Activated naive CD8-positive, alpha-beta T cell treated with anti-CD3 and anti-CD28 coated beads, Interleukin-2, amount 50 U/mL, for 16 hours (primary cell): ENCODE data around the gene SART3.
"Not testable (repeated sequence)": the region's sequence is repeated elsewhere in the genome, so short reads cannot be mapped to it uniquely, and the experiment has no call there.

Experiments
- DNase-seq: peaks from one replicate; pipeline ENCODE4 v3.0.0-alpha.2; 2020; ENCODE audit warnings: low read depth, low spot score

SART3 gene

GRCh38 chr12:108485371-108485770, 75.6 kb downstream of the SART3 start:
- not testable (repeated sequence) for DNase-seq

- DNase-seq, result no peak
Observed at GRCh38 chr12:108484845-108485244, 76.1 kb downstream of the SART3 start.

DNA sequence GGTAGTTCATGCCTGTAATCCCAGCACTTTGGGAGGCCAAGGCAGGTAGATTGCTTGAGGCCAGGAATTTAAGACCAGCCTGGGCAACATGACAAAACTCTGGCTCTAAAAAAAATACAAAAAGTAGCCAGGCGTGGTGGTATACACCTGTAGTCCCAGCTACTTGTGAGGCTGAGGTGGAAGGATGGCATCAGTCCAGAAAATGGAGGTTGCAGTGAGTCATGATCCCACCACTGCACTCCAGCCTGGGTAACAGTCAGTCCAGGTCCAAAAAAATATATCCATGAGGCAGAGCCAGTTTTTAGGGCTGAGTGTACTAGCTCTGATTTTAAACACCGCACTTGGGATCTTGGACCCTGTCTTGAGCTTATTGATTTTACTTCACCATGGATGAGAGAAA, 76.5 kb downstream of the SART3 start:
- no peak for DNase-seq

- no peak for DNase-seq
Observed at GRCh38 chr12:108483213-108484059, 77.5 kb downstream of the SART3 start.

DNA sequence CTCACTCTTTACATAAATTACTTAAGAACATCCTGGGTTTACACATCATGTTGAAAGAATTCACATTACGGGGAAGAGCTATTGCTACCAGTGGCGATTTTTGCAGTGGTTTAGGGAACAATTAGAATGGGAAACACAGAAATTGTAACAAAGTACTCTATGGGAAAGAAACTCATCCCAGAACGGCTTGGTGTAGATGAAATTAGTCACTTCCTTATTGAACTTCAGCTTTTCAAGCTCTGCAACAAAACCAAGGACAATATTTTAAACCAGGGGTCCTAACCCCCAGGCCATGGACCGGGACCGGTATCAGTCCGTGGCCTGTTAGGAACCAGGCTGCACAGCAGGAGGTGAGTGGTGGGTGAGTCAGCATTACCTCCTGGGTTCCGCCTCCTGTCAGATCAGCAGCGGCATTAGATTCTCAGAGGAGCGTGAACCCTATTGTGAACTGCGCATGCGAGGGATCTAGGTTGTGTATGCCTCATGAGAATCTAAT, 78.2 kb downstream of the SART3 start:
- DNase-seq, result no peak

GRCh38 chr12:108479364-108480070, 81.5 kb downstream of the SART3 start:
- no peak for DNase-seq

DNA sequence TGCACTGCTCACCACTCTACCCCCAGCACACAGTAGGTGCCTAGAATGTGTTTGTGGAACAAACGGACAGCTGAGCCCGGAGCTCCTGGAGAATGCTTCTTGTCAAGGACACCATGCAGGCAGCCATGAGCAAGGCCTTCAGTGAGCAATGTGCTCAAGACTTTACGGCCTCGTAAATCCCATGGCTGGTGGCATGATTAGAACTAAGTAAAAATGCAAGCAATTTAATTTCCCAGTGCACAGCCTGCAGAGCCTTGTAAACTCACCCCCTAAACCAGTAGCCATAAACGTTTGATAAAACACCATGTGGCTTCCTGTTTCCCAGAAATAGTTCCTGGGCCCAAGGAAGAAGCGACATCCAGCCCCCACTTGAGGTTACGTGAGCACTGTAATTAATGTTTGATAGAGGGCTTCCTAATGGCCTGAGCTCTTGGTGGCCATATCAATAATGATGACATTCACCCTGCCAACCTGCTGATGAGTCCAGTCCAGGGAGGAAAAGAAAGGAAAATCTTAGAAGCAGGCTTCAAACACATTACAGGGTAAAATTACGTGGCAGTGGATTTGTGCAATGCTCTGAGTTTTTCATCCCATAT, 82.3 kb downstream of the SART3 start:
- DNase-seq, result no peak

GRCh38 chr12:108477881-108478259, 83.1 kb downstream of the SART3 start:
- DNase-seq, result no peak

DNA sequence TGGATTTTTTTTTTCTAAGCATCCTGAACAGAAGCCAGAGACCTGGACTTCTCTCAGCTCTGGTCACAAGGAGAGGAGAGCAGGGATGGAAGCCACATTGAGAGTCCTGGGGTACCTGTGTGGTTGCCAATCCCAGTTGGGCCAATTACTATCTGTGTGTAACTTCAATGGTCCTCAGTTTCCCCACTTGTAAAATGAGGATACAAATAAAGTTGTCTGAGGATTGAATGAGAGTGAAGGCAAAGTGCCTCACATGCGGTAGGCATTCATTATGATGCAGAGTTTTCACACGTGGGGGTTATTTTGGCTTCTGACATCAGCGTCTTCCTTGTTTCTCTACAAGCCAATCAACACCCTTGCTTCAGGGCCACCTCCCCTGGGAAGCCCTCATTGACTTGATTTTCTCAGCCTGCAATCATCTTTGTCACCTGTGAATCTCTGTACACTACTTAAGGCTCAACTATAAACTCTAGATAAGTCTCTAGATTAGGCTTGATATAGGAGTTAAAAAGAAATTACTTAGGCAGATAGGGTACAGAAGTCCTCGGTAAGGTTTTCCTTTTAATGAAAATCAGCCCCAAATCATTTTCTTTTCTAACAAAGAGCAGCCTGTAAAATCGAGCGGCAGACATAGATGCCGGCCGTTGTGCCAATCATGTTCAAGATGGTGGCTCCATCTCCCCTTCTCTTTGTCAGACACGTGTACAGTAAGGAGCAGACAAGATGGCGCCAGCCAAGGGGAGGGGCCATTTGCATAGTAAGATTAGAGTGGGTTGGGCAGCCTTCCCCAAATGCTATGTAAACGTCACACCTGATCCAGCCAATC, 83.7 kb downstream of the SART3 start:
- DNase-seq, result no peak

DNA sequence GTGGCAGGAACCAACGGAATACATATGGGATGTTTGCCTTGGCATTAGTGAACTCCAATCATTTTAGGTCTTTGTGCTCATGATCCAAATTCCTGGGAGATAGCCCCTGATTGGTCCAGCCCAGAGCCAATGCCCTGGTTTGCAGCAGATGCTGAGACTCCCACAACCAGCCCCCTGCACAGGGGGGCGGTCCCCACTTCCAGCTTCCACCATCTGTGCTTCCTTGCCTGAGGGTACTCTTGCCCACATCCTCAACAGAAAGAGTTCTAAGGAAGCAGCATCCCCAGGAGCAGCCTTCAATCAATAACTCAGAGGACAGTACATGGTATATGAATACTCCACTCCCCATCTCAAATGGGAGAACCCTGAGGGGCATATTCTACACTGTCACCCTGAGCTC, 85.6 kb downstream of the SART3 start:
- DNase-seq, result no peak

DNA sequence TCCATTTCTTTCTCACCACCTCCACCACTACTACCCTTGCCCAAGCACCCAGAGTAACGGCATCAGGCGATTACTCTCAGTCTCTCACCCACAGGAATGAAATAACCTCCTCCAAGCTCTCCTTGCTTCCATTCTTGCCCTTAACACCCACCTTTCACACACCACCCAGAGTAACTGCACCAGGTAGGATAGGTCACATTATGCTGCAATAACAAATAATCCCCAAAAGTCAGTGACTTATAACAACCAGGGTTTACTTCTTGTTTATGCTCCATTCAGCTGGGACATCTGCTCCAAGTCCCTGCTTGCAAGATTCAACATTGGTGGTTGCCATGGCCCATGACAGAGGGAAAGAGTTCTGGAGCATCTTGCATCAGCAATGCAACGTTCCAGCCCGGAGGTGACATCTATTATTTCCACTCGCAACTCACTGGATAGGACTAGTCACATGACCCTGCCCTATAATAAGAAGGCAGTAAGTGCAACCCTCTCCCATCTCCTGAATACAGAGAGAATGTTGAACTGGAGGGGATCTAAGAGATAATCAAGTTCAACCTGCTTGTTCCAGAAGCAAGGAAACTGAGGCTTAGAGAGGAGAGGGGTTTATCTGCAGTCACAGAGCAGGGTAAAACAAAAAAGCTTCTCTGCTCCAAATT, 87.4 kb downstream of the SART3 start:
- no peak for DNase-seq
